Mucosa of descending colon (tissue), 3 donors: ENCODE results near the gene PCBP3. TPM values are rescaled to one million over a fixed set of nuclear protein-coding genes. Genes with fewer than 3 reads are reported as not detected.

ENCODE experiments used
- ATAC-seq: fragments of 200-7000 bp; cut with Tn5 transposase; one replicate; pipeline ENCODE4 v1.9.1; 2020; ENCODE audit warnings: mild to moderate bottlenecking, moderate library complexity
- DNase-seq, 3 donors: peaks; one replicate each; pipeline ENCODE4 v3.0.0-alpha.2; 2020
- H3K36me3 ChIP-seq: fragments of 200-600 bp; one replicate; pipeline ENCODE4 v1.8.0; 2021; ENCODE audit warnings: low read depth, mild to moderate bottlenecking
- H3K4me1 ChIP-seq: fragments of 200-600 bp; one replicate; pipeline ENCODE4 v1.8.0; 2021; ENCODE audit warnings: low read depth, mild to moderate bottlenecking
- H3K4me3 ChIP-seq: fragments of 200-600 bp; one replicate; pipeline ENCODE4 v1.8.0; 2021; ENCODE audit warnings: mild to moderate bottlenecking
- H3K9me3 ChIP-seq: fragments of 200-600 bp; one replicate; pipeline ENCODE4 v1.8.0; 2021; ENCODE audit warnings: mild to moderate bottlenecking
- intact Hi-C, 2 donors: fragments of 100-400 bp; cut with DNase I in 1 of 2; cut with micrococcal nuclease in 1 of 2; formaldehyde crosslinking; loops; one replicate each; pipeline versions ENCODE4 v1.11.0 to v1.11.1; 2022; cut with DNase I, micrococcal nuclease
- total RNA-seq, 3 donors: library from RNA; stranded (reverse); fragmentation: NEBNext Ultra II Directional in 2 of 3; extraction: Animal tissue kit (Norgen Biotek cat#: 25700) in 2 of 3; gene quantifications; one replicate each; pipeline versions ENCODE4 v1.2.1 to v1.2.4, GENCODE V29; 2021 to 2023
- TF ChIP-seq, protein P1 (sequence below): fragments of 200-600 bp; IDR thresholded peaks from one replicate; pipeline ENCODE4 v1.8.0; 2022; ENCODE audit warnings: antibody characterized with exemption, mild to moderate bottlenecking
- donor health status: DM: no; HTN: no; CAD: no; lungs with moderate emphysema.
- donor health status: DM: no; HTN: no; CAD: no.
- donor health status: DM: no; HTN: yes; CAD: no.

PCBP3 gene
- total RNA-seq, 3 donors from 2014 or later, result 4.5 to 18.4 (median 7.6) TPM

DNA sequence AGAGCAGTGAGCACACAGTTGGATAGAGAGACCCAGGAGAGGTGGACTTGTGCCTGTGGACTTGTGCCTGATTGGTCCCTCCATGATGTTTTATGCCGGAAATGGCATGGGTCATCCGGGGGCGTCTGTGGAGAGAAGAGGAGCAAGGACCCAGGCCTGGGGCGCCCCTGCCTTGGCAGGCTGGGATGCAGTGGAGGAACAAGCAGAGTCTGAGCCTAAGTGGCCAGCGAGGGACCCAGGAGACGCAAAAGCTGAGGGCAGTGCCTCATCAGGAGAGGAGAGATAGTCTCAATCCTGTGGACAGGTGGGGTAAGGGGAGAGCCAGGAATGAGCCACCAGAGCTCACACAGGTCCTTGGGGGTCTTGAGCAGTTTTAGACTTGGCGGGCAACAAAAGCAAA lies 146.9 kb downstream of the PCBP3 start:
- intact Hi-C loops, result no loop called here
- Histone ChIP-seq H3K36me3 (no peaks in the 10 kb centered on the region), H3K4me1 (no peaks in the 10 kb centered on the region), H3K4me3 (no peak overlapping the region), H3K9me3 (no peaks in the 10 kb centered on the region)
- TF ChIP-seq, protein P1, sequence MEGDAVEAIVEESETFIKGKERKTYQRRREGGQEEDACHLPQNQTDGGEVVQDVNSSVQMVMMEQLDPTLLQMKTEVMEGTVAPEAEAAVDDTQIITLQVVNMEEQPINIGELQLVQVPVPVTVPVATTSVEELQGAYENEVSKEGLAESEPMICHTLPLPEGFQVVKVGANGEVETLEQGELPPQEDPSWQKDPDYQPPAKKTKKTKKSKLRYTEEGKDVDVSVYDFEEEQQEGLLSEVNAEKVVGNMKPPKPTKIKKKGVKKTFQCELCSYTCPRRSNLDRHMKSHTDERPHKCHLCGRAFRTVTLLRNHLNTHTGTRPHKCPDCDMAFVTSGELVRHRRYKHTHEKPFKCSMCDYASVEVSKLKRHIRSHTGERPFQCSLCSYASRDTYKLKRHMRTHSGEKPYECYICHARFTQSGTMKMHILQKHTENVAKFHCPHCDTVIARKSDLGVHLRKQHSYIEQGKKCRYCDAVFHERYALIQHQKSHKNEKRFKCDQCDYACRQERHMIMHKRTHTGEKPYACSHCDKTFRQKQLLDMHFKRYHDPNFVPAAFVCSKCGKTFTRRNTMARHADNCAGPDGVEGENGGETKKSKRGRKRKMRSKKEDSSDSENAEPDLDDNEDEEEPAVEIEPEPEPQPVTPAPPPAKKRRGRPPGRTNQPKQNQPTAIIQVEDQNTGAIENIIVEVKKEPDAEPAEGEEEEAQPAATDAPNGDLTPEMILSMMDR, result no peak
- ATAC-seq, result no peak
- no peak for DNase-seq

DNA sequence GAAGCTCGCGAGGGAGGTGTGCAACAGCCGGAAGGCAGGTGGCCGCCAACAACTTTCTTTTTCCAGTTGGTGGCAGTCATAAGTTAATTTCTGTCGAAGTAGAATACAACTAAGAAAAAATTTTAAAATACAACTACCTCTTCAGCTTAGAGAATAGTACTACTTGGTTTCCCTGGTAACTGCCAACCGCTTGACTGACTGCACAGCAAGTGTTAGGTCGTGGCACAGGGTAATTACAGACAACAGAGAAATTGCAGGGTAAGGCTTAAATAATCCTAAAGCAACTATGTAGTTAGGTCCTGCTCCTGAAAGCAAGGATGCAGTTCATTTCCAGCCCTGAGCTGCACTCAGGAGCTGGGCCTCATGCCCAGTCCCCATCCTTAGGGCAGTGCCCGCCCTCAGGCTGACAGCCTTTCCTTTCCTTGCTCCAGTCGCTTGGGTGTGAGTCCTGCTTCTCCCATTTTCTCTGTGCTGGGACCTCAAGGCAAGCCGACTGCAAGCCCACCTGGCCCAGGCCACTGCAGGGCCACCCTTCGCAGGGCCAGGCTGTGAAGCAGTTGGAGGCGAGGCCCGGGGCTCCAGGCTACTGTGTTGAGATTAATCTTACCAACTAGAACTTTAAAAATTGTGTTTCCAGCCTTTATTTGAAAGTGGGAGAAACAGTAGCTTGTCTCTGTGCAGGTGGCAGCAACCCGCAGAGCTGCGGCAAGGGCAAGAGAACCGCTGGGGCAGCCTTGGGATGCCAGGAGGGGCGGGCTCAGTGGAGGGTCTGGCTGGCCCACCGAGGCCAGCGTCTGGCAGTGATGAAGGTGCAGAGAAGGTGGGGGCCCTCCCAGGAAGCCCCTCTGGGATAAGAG lies 148.3 kb downstream of the PCBP3 start:
- no peaks in the 10 kb centered on the region for H3K36me3 ChIP-seq
- no peak overlapping the region for H3K4me3 ChIP-seq
- DNase-seq, result no peak
- intact Hi-C loops, result no loop called here
- TF ChIP-seq, protein P1, result no peak
- ATAC-seq, result no peak
- no peaks in the 10 kb centered on the region for H3K9me3 ChIP-seq
- no peaks in the 10 kb centered on the region for H3K4me1 ChIP-seq

DNA sequence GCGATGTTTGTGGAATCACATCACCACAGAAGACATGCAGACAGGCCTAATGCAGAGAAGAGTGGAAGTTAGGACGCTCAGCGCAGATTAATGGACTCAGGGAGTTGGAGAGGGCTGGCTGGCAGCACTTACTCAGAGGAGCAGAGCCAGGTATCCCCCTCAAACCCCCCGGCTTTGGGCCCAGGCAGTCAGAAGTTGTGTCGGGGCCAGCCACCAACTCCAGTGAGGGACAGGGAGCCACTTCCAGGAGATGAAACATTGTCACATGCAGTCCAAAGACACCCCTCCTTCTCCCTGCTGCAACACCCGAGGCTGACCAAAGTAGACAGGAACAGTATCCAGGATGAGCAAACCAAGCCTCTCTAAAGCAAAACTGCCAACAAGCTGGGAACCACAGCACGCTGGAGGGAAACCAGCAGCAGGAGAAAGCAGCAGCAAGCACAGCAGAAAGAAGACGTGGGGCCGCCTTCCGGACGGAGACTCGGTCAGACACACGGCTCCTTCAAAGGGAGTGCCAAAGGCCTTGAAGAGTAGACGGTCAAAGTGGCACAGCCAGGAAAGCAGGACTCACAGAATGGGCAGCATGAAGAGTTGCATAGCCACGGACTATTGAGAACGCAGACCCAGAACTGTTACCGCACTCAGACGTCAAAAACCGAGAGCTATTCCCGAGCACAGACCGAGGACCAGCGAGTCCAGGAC lies 149.3 kb downstream of the PCBP3 start:
- no peak overlapping the region for H3K4me3 ChIP-seq
- no peaks in the 10 kb centered on the region for H3K9me3 ChIP-seq
- TF ChIP-seq, protein P1, result no peak
- H3K36me3 ChIP-seq, result no peaks in the 10 kb centered on the region
- ATAC-seq (no peak), DNase-seq (no peak)
- no peaks in the 10 kb centered on the region for H3K4me1 ChIP-seq
- intact Hi-C loops, result no loop called here

DNA sequence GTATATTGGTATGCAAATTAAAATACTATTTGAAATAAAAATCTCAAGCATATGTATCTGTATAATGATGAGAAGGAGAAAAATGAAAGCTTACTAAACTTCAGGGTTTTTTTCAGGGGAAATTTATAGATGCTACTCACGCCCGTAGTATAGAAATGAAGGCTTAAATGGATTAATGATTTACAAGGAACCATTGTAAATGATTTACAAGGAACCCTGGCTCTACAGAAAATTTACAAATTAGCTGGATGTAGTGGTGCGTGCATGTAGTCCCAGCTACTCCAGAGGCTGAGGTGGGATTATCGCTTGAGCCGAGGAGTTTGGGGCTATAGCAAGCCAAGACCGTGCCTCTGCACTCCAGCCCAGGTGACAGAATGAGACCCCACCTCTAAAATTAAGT lies 150.5 kb downstream of the PCBP3 start:
- no peaks in the 10 kb centered on the region for H3K4me1 ChIP-seq
- no peaks in the 10 kb centered on the region for H3K36me3 ChIP-seq
- TF ChIP-seq, protein P1, result no peak
- DNase-seq (no peak), ATAC-seq (peak; percentile 44)
- intact Hi-C loops, result no loop called here
- no peak overlapping the region for H3K4me3 ChIP-seq
- H3K9me3 ChIP-seq, result no peaks in the 10 kb centered on the region

DNA sequence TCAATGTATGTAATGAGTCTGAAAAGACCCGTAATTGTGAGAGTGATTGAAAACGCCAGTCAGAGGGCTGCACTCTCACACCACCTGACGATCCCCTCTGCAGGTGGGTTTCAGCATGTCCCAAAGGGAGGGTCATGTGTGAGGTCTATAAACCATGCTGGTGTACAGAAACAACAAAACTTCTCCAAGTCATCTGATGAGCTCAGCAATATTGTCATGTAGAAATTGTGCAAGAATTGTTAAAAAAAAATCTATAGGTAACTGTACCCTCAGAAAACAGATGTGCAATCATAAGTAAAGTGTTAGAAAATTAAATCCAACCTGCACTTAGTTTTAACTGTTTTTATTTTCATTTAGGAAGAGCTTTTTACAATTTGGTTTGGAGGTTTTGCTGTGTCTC lies 152.5 kb downstream of the PCBP3 start:
- Histone ChIP-seq H3K36me3 (no peaks in the 10 kb centered on the region), H3K4me3 (no peak overlapping the region), H3K9me3 (no peaks in the 10 kb centered on the region), H3K4me1 (no peaks in the 10 kb centered on the region)
- TF ChIP-seq, protein P1, result no peak
- ATAC-seq (no peak), DNase-seq (no peak)
- intact Hi-C loops, result no loop called here
